ENCODE data around the gene CPLX1.

GRCh38 chr4:853416-853781 is 27.5 kb upstream of the CPLX1 start:
- TF ChIP-seq CTCF (IDR thresholded peaks at IDR 0.05) (no peak), POLR2A (IDR thresholded peaks at IDR 0.05) (no peak)
